HG03460 (cell line): Measurements from ENCODE around the gene CLCA2.

Source experiments
- ATAC-seq: cut with Tn5 transposase; IDR thresholded peaks from one replicate; pipeline ENCODE4 v1.9.1; 2021; ENCODE audit not compliant: unreplicated experiment

The CLCA2 gene

GRCh38 chr1:86429122-86429725 lies 5.3 kb downstream of the CLCA2 start:
- ATAC-seq: no peak

GRCh38 chr1:86429835-86430234 lies 5.9 kb downstream of the CLCA2 start:
- no peak for ATAC-seq

GRCh38 chr1:86430376-86430775 lies 6.4 kb downstream of the CLCA2 start:
- no peak for ATAC-seq

- ATAC-seq: no peak
Observed at GRCh38 chr1:86434059-86434458, 10.1 kb downstream of the CLCA2 start.

- ATAC-seq: no peak
Observed at GRCh38 chr1:86435327-86435726, 11.4 kb downstream of the CLCA2 start.

- no peak for ATAC-seq
Observed at GRCh38 chr1:86436041-86436440, 12.1 kb downstream of the CLCA2 start.

GRCh38 chr1:86441581-86441980 lies 17.6 kb downstream of the CLCA2 start:
- no peak for ATAC-seq

GRCh38 chr1:86441997-86442396 lies 18.0 kb downstream of the CLCA2 start:
- ATAC-seq: no peak

- no peak for ATAC-seq
Observed at GRCh38 chr1:86445919-86446318, 21.9 kb downstream of the CLCA2 start.

GRCh38 chr1:86447198-86447790 lies 23.3 kb downstream of the CLCA2 start:
- no peak for ATAC-seq

- no peak for ATAC-seq
Observed at GRCh38 chr1:86448670-86449069, 24.7 kb downstream of the CLCA2 start.

GRCh38 chr1:86449103-86449502 lies 25.1 kb downstream of the CLCA2 start:
- no peak for ATAC-seq

GRCh38 chr1:86450847-86451246 lies 26.9 kb downstream of the CLCA2 start:
- no peak for ATAC-seq

- ATAC-seq: no peak
Observed at GRCh38 chr1:86453664-86454063, 29.7 kb downstream of the CLCA2 start.

GRCh38 chr1:86455073-86455472 lies 31.1 kb downstream of the CLCA2 start:
- ATAC-seq: no peak

GRCh38 chr1:86460998-86461397 lies 37.0 kb downstream of the CLCA2 start:
- ATAC-seq: no peak

- ATAC-seq: no peak
Observed at GRCh38 chr1:86461482-86461881, 37.5 kb downstream of the CLCA2 start.

GRCh38 chr1:86464819-86465218 lies 40.8 kb downstream of the CLCA2 start:
- ATAC-seq: no peak

- no peak for ATAC-seq
Observed at GRCh38 chr1:86466109-86466844, 42.3 kb downstream of the CLCA2 start.

GRCh38 chr1:86466986-86467385 lies 43.0 kb downstream of the CLCA2 start:
- no peak for ATAC-seq

- ATAC-seq: no peak
Observed at GRCh38 chr1:86468501-86468977, 44.6 kb downstream of the CLCA2 start, which contains the start of gene CLCA1. TSS of gene CLCA1 (plus strand) at chr1:86468927. CDS start at chr1:86468972, 45 bp downstream.

GRCh38 chr1:86470859-86471258 lies 46.9 kb downstream of the CLCA2 start:
- ATAC-seq: no peak
